ENCODE data around the gene ARHGEF4. TPM values are rescaled to one million over a fixed set of nuclear protein-coding genes. Genes with fewer than 3 reads are reported as not detected.

Gene ARHGEF4
- total RNA-seq, 2 donors from 2014 or later, result 0.63 to 1.7 TPM

DNA sequence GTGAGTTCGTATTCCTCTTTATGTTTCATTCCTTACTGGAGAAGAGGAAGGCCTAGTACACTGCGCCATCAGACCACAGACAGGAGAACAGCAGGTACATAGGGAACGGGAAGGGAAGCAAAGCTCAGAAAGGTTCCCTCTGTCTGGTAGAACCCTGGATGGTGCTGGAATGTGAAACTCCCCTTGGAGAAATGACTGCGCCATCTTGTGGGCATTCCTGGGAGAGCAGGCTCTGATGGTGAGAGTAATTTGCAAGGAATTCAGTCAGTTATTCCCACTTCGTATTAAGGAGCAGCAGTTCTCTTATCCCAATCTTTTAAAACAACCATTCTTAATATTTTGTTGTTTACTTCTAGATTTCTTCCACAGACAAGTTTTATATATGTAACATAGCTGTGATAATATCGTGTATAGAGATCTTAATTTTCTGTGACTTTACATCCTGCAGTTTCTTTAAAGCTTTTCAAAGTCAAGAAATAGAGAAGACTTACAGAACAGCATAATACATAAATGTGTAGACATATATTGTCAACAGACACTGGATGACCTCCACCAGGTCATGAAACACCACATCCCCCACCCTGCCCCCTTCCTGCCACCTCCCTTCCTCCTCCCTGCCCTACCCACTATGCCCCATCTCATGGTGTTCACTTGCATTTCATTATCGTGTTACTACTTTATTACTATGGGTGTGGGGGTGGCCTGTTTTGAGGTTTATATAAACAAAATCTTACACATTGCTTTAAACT lies 83.9 kb downstream of the ARHGEF4 start:
- H3K27ac Mint-ChIP-seq, result no peak overlapping the region
- no peaks in the 10 kb centered on the region for H3K27me3 Mint-ChIP-seq (ENCODE audit: low read depth)
- H3K4me1 Mint-ChIP-seq (ENCODE audit: low read depth), result no peaks in the 10 kb centered on the region
- no peaks in the 10 kb centered on the region for H3K36me3 Mint-ChIP-seq (ENCODE audit: insufficient read depth in 2 of 2)
- DNase-seq (peak; percentile 48 to 58), ATAC-seq (replicated peaks in 1 of 2) (peak; percentile 21 to 41)
- H3K9me3 Mint-ChIP-seq, result no peaks in the 10 kb centered on the region
- no peak overlapping the region for H3K4me3 Mint-ChIP-seq

GRCh38 chr2:130921164-130921476 lies 84.4 kb downstream of the ARHGEF4 start:
- no peaks in the 10 kb centered on the region for H3K36me3 Mint-ChIP-seq (ENCODE audit: insufficient read depth in 2 of 2)
- no peaks in the 10 kb centered on the region for H3K9me3 Mint-ChIP-seq
- H3K27ac Mint-ChIP-seq, result no peak overlapping the region
- ATAC-seq (replicated peaks in 1 of 2), result no peak
- H3K4me3 Mint-ChIP-seq, result no peak overlapping the region
- H3K27me3 Mint-ChIP-seq (ENCODE audit: low read depth), result peaks cover 3% of the 10 kb centered on the region
- no peaks in the 10 kb centered on the region for H3K4me1 Mint-ChIP-seq (ENCODE audit: low read depth)
- DNase-seq, result no peak

DNA sequence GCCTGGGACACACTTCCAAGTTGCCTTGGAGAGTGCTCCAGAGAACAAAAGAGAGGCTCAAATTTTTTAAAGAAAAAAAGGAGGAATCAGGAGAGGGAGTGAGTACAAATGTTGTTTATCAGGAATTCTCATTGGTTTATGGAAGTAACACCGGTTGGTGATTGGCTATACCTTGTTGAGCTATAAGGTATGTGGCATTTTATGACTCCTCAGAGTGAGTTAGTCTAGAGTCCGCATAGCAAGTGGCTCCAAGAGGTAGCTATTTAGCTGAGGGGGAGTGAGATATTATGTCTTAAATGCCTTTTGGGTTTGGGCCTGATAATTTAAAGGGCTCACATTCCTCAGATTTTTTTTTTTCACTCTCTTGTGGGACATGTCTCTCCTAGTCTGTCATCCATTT lies 85.7 kb downstream of the ARHGEF4 start:
- peaks cover 0 to 2% of the 10 kb centered on the region in 2 donors for H3K9me3 Mint-ChIP-seq
- no peak for DNase-seq
- no peak overlapping the region for H3K4me3 Mint-ChIP-seq
- peaks cover 12% of the 10 kb centered on the region for H3K27me3 Mint-ChIP-seq (ENCODE audit: low read depth)
- no peak overlapping the region for H3K27ac Mint-ChIP-seq
- ATAC-seq (replicated peaks in 1 of 2), result no peak
- no peaks in the 10 kb centered on the region for H3K4me1 Mint-ChIP-seq (ENCODE audit: low read depth)
- H3K36me3 Mint-ChIP-seq (ENCODE audit: insufficient read depth in 2 of 2), result no peaks in the 10 kb centered on the region

DNA sequence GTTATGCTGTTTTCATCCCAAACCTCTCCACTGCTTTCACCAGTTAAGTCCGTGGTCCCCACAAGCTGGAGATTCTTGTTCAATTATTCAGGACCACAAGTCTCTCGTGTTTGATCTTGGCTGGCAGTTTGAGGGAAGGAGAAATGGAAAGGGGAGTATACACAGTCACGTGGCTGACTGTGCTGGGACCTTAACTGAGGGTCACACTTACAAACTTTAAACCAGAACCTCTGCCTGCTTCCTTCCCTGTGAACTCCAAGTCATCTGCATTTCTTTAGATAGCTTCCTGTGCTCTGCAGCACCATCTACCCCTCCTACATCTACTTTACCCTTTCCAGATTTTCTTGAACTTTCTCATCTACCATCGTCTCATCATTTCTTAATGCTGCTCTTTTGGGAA lies 91.7 kb downstream of the ARHGEF4 start:
- Mint-ChIP-seq H3K4me3 (no peak overlapping the region), H3K27ac (no peak overlapping the region), H3K4me1 (ENCODE audit: low read depth) (no peaks in the 10 kb centered on the region), H3K36me3 (ENCODE audit: insufficient read depth in 2 of 2) (peaks cover 0 to 2% of the 10 kb centered on the region in 2 donors), H3K27me3 (ENCODE audit: low read depth) (peaks cover 24% of the 10 kb centered on the region), H3K9me3 (peaks cover 3 to 8% of the 10 kb centered on the region in 2 donors)
- DNase-seq (no peak), ATAC-seq (replicated peaks in 1 of 2) (no peak)

GRCh38 chr2:130930740-130931659 lies 94.3 kb downstream of the ARHGEF4 start:
- Mint-ChIP-seq H3K9me3 (peaks cover 3 to 8% of the 10 kb centered on the region in 2 donors), H3K36me3 (ENCODE audit: insufficient read depth in 2 of 2) (peaks cover 0 to 2% of the 10 kb centered on the region in 2 donors), H3K4me3 (no peak overlapping the region), H3K27me3 (ENCODE audit: low read depth) (peaks cover 27% of the 10 kb centered on the region), H3K27ac (no peak overlapping the region), H3K4me1 (ENCODE audit: low read depth) (no peaks in the 10 kb centered on the region)
- DNase-seq, result no peak
- ATAC-seq (replicated peaks in 1 of 2), result no peak

DNA sequence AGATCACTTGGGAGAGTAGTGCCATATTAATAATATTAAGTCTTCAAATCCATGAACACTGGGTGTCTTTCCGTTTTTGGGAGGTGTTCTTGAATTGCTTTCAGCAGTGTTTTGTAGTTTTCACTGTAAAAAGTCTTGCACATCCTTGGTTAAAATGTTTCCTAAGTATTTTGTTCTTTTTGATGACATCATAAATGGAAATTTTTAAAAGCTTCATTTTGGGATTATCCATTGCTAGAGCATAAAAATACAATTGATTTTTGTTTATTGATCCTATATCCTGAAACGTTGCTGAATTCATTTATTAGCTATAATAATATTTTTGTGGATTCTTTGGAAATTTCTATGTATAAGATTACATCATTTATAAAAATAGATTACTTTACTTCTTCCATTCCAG lies 96.8 kb downstream of the ARHGEF4 start:
- Mint-ChIP-seq H3K36me3 (ENCODE audit: insufficient read depth in 2 of 2) (peaks cover 1 to 6% of the 10 kb centered on the region in 2 donors), H3K4me1 (ENCODE audit: low read depth) (no peaks in the 10 kb centered on the region), H3K9me3 (peaks cover 7 to 8% of the 10 kb centered on the region in 2 donors), H3K4me3 (no peak overlapping the region), H3K27ac (no peak overlapping the region), H3K27me3 (ENCODE audit: low read depth) (peaks cover 10% of the 10 kb centered on the region)
- DNase-seq (no peak), ATAC-seq (replicated peaks in 1 of 2) (no peak)

DNA sequence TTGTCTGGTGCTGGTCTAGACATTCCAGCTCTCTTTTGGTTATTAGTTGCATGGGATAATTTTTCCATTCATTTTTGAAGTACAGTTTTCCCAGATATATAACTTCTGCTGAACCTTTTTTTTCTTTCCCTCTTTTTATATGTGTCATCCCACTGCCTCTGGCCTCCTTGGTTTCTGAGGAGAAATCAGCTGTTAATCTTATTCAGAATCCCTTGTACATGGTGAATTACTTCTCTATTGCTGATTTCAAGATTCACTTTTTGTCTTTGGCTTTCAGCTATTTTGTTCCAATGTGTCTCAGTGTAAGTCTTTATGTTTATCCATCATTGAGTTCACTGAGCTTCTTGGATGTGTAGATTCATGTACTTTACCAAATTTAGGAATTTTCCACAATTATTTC lies 99.7 kb downstream of the ARHGEF4 start:
- ATAC-seq (replicated peaks in 1 of 2) (no peak), DNase-seq (no peak)
- Mint-ChIP-seq H3K27me3 (ENCODE audit: low read depth) (peaks cover 4% of the 10 kb centered on the region), H3K27ac (no peak overlapping the region), H3K4me3 (no peak overlapping the region), H3K4me1 (ENCODE audit: low read depth) (no peaks in the 10 kb centered on the region), H3K9me3 (peaks cover 3 to 9% of the 10 kb centered on the region in 2 donors), H3K36me3 (ENCODE audit: insufficient read depth in 2 of 2) (peaks cover 4 to 6% of the 10 kb centered on the region in 2 donors)

DNA sequence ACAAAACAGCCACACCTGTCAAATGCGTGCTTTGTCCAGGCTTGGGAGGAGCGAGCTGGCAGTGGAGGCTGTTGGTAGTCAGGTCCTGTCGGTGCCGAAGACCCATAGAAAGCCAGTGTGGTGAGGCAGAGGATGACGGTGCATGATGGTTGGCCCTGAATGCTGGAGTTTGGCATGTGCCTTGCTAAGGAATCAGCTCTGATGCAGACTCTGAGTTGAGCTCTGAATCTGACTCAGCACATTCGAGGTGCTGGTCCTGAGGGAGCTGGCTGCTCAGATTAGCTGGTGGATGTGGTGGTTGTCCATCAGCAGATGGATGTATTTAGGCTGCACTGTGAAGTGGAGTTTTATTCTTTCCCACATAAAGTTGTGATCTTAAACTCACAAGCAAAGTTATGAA lies 111.3 kb downstream of the ARHGEF4 start:
- ATAC-seq (replicated peaks in 1 of 2), result no peak
- Mint-ChIP-seq H3K4me1 (ENCODE audit: low read depth) (no peaks in the 10 kb centered on the region), H3K9me3 (peaks cover 15 to 16% of the 10 kb centered on the region in 2 donors), H3K36me3 (ENCODE audit: insufficient read depth in 2 of 2) (peaks cover 11 to 12% of the 10 kb centered on the region in 2 donors), H3K4me3 (no peak overlapping the region), H3K27ac (no peak overlapping the region), H3K27me3 (ENCODE audit: low read depth) (no peaks in the 10 kb centered on the region)
- no peak for DNase-seq

- Mint-ChIP-seq H3K9me3 (peaks cover 10 to 14% of the 10 kb centered on the region in 2 donors), H3K27ac (no peak overlapping the region), H3K4me1 (ENCODE audit: low read depth) (no peaks in the 10 kb centered on the region), H3K36me3 (ENCODE audit: insufficient read depth in 2 of 2) (peaks cover 8 to 9% of the 10 kb centered on the region in 2 donors), H3K27me3 (ENCODE audit: low read depth) (no peaks in the 10 kb centered on the region), H3K4me3 (no peak overlapping the region)
- DNase-seq (no peak), ATAC-seq (replicated peaks in 1 of 2) (no peak)
Observed at GRCh38 chr2:130949954-130950353, 113.2 kb downstream of the ARHGEF4 start.

DNA sequence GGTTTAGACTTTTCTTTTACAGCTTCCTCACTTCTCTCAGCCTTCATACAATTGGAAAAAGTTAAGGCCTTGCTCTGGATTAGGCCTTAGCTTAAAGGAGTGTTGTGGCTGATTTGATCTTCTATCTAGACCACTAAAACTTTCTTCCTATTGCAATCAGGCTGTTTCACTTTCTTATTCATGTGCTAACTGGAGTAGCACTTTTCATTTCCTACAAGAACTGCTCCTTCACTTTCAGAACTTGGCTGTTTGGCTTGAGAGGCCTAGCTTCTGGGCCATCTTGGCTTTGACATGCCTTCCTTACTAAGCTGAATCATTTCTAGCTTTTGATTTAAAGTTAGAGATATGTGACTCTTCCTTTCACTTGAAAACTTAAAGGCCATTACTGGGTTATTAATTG lies 114.3 kb downstream of the ARHGEF4 start:
- H3K4me3 Mint-ChIP-seq, result no peak overlapping the region
- H3K36me3 Mint-ChIP-seq (ENCODE audit: insufficient read depth in 2 of 2), result peaks cover 8 to 12% of the 10 kb centered on the region in 2 donors
- DNase-seq (no peak), ATAC-seq (replicated peaks in 1 of 2) (no peak)
- peaks cover 8 to 13% of the 10 kb centered on the region in 2 donors for H3K9me3 Mint-ChIP-seq
- no peaks in the 10 kb centered on the region for H3K4me1 Mint-ChIP-seq (ENCODE audit: low read depth)
- no peaks in the 10 kb centered on the region for H3K27me3 Mint-ChIP-seq (ENCODE audit: low read depth)
- H3K27ac Mint-ChIP-seq, result no peak overlapping the region

DNA sequence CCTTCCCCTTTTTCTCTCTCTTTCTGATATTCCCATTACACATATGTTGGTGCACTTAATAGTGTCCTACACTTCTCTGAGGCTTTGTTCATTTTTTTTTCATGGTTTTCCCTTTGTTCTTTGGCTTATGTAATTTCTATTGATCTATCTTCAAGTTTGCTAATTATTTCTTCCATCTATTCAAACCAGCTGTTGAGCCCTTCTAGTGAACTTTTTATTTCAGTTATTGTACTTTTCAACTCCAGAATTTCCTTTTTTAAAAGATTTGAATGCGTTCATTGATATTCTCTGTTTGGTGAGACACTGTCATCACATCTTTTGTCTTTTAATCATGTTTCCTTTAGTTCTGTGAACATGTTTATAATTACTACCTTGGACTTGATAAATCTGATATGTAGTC lies 118.2 kb downstream of the ARHGEF4 start:
- H3K36me3 Mint-ChIP-seq (ENCODE audit: insufficient read depth in 2 of 2), result peaks cover 6 to 9% of the 10 kb centered on the region in 2 donors
- no peak overlapping the region for H3K4me3 Mint-ChIP-seq
- peaks cover 11% of the 10 kb centered on the region for H3K27me3 Mint-ChIP-seq (ENCODE audit: low read depth)
- peaks cover 8 to 13% of the 10 kb centered on the region in 2 donors for H3K9me3 Mint-ChIP-seq
- H3K27ac Mint-ChIP-seq, result no peak overlapping the region
- DNase-seq, result no peak
- no peak for ATAC-seq (replicated peaks in 1 of 2)
- H3K4me1 Mint-ChIP-seq (ENCODE audit: low read depth), result no peaks in the 10 kb centered on the region

- Mint-ChIP-seq H3K9me3 (peaks cover 6 to 11% of the 10 kb centered on the region in 2 donors), H3K4me3 (no peak overlapping the region), H3K36me3 (ENCODE audit: insufficient read depth in 2 of 2) (peaks cover 6 to 9% of the 10 kb centered on the region in 2 donors), H3K27ac (no peak overlapping the region), H3K4me1 (ENCODE audit: low read depth) (no peaks in the 10 kb centered on the region), H3K27me3 (ENCODE audit: low read depth) (peaks cover 37% of the 10 kb centered on the region)
- no peak for DNase-seq
- no peak for ATAC-seq (replicated peaks in 1 of 2)
Observed at GRCh38 chr2:130957915-130958314, 121.2 kb downstream of the ARHGEF4 start.

DNA sequence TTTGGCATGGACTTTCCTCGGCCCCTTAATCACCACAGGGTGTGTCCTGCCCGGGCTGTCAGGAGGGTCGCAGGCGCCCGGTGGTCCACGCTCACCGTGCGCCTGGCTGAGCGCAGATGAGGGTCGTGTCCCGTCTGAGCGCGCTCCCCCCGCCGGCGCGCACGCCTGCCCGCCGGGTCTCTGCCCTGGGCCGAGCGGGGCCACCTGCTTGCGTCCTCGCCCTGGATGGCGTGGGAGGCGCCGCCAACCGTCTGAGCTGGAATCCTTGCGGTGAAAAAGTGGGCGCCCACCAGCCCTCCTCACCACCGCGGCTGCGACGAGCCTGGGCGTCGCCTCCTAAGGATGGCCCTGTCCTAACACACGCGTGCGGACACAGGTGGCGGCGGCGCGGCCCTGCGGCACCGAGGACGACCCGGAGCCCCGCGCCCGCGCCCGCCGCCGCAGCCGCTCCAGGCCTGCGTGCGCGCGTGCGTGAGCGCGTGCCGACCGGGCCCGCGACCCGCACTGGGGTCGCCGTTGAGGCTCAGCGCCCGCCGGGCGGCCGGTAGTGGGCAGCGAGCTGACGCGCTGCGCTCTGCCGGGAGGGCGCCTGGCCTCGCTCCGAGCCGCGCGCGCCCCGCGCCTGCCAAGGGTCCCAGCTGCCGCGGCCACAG lies 126.6 kb downstream of the ARHGEF4 start:
- no peaks in the 10 kb centered on the region for H3K9me3 Mint-ChIP-seq
- peaks cover 11% of the 10 kb centered on the region for H3K4me1 Mint-ChIP-seq (ENCODE audit: low read depth)
- peaks cover 0 to 2% of the 10 kb centered on the region in 2 donors for H3K36me3 Mint-ChIP-seq (ENCODE audit: insufficient read depth in 2 of 2)
- H3K27me3 Mint-ChIP-seq (ENCODE audit: low read depth), result peaks cover 73% of the 10 kb centered on the region
- H3K27ac Mint-ChIP-seq, result no peak overlapping the region
- ATAC-seq (replicated peaks in 1 of 2) (peak in 1 of 2 donors; percentile 18), DNase-seq (no peak)
- no peak overlapping the region for H3K4me3 Mint-ChIP-seq
